HG03103 (cell line): ENCODE measurements around the gene ZNF20.
"Not testable (repeated sequence)": the region's sequence is repeated elsewhere in the genome, so short reads cannot be mapped to it uniquely, and the experiment has no call there.

Experiments used
- ATAC-seq: cut with Tn5 transposase; IDR thresholded peaks from one replicate; pipeline ENCODE4 v1.9.1; 2021; ENCODE audit warnings: low read depth; ENCODE audit not compliant: unreplicated experiment

Gene ZNF20

DNA sequence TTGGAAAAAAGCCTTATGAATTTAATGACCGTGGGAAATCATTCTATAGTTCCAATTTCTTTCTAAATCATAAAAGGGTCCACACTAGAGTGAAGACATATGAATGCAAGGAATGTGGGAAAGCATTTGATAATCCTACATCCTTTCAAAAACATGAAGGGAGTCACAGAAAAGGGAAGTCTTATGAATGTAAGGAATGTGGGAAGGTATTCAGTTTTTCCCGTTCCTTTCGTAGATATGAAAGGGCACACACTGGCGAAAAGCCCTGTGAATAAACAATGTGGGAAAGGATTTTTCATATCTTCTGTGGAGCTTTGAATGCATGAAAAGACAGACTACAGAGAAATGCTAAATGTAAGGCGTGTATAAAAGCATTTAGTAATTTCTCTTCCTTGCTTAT, 27.0 kb downstream of the ZNF20 start:
- ATAC-seq = no peak

DNA sequence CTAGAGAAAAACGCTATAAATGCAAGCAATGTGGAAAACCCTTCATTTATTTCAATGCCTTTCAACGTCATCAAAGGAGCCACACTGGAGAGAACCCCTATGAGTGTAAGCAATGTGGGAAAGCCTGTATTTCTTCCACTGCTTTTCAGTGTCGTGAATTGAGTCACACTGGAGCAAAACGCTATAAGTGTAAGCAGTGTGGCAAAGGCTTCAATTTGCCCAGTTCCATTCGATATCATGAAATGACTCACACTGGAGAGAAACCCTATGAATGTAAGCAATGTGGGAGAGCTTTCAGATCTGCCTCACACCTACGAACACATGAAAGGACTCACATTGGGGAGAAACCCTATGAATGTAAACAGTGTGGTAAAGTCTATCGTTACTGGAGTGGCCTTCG, 27.4 kb downstream of the ZNF20 start:
- ATAC-seq = no peak

DNA sequence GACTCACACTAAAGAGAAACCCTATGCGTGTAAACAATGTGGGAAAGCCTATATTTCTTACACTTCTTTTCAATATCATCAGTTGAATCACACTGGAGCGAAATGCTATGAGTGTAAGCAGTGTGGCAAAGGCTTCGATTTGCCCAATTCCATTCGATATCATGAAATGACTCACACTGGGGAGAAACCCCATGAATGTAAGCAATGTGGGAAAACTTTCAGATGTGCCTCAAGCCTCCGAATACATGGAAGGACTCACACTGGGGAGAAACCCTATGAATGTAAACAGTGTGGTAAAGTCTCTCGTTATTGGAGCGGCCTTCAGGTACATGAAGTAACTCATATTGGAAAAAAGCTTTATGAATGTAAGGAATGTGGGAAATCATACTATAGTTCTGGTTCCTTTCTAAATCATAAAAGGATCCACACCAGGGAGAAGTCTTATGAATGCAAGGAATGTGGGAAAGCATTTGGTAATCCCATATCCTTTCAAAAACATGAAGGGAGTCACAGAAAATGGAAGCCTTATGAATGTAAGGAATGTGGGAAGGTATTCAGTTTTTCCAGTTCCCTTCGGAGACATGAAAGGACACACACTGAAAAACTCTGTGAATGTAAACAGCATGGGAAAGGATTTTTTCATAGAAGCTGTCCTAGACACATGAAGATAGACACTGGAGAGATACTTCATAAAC, 28.1 kb downstream of the ZNF20 start:
- no peak for ATAC-seq

- no peak for ATAC-seq
Observed at GRCh38 chr19:12111176-12111575, 29.0 kb downstream of the ZNF20 start.

GRCh38 chr19:12103909-12104308, 36.2 kb downstream of the ZNF20 start:
- not testable (repeated sequence) for ATAC-seq

GRCh38 chr19:12098040-12098439, 42.1 kb downstream of the ZNF20 start:
- no peak for ATAC-seq

GRCh38 chr19:12095111-12095790, 44.9 kb downstream of the ZNF20 start:
- ATAC-seq = no peak

GRCh38 chr19:12093777-12094176, 46.4 kb downstream of the ZNF20 start:
- no peak for ATAC-seq

GRCh38 chr19:12092956-12093355, 47.2 kb downstream of the ZNF20 start:
- ATAC-seq = no peak

DNA sequence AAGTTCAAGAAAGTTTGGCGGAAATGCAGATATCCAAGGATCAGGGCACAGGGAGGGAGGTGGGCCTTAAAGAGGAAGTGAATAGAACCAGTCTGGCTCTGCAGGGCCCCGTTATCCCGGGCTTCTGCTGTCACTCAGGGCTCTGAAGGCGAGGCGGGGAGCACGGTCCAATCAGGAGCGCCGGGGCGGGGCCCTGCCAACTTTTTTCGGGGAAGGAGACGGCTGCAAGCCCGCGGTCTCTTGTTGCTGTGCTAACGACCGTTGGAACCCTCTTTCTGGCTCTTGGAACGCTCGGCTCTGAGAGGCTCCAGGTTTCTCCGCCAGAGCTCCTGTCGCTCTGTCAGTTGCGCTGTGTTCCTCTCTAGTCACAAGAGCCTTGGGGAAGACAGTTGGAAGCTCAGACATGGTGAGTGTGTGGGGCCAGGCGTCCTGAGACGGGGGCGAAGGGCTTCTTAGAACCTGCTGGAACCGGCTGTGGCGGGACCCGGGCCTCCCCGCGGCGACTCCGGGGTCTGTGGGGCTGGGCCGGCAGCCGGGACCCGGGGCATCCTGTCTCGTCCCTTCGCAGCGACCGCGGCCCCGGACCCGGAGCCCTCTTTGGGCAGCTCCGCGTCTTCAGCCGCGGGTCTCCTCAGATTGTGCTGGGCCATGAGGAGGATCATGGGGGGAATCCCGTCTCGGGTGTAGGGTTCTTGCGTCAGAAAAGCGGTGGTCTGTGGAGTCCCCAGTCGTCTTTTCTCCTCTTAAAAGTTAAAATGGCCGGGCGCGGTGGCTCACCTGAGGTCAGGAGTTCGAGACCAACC, 47.9 kb downstream of the ZNF20 start:
- ATAC-seq = no peak

DNA sequence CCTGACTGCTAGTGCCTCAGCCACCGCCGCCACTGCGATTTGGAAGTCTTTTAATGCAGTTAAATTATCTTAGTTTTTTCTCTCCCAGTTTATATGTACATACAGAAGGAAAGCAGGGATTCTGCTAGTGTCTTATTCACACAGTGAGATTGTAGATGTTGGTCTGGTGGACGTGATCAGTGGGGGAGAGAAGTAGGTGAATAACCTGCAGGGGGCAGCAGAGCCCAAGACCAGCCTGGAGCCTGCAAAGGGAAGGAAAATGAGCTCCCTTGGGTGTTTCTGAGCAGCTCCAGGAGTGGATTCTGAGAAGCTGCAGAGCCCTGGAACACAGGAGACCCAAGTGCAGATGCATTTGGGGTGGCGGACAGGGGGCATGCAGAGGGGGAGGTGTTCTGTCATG, 49.3 kb downstream of the ZNF20 start:
- ATAC-seq = no peak

DNA sequence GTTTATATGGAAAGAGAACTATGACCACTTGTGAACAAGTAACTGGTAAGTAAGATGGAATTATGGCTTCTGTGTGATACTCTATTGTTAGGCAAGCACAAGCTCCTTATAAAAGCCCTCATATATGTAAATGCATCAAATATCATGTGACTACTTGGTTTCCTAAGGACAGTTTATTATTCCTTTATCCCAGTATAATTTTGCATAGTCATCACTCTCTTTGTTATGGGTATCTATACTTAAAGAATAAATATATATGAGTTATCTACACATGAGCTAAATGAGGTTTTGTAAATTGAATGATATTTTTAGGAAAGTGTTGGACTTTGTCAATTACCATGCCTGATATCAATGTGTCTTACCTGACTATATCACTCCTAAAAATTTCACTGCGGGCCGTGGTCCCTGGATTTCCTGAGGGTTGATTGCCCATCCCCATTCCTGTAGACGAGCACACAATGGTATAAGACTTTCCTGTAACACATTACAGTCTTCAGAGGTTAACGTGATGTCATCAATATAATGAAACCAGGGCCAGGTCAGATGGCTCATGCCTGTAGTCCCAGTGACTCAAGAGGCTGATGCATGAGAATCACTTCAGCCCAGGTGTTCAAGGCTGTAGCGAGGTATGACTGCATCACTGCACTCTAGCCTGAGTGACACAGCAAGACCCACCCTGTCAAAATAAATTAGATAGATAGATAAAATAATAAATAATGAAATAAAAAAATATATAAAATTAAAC, 54.9 kb downstream of the ZNF20 start:
- ATAC-seq = no peak

GRCh38 chr19:12083336-12083735, 56.8 kb downstream of the ZNF20 start:
- not testable (repeated sequence) for ATAC-seq
